ENCODE results near the gene RHEB. TPM values are rescaled to one million over a fixed set of nuclear protein-coding genes. Genes with fewer than 3 reads are reported as not detected.

The RHEB gene
- total and polyA plus RNA-seq, 2 of the 13 experiments (the other 11 are each of a cell fraction or from before 2014, with no cell fraction given): 55.0 to 77.6 TPM

DNA sequence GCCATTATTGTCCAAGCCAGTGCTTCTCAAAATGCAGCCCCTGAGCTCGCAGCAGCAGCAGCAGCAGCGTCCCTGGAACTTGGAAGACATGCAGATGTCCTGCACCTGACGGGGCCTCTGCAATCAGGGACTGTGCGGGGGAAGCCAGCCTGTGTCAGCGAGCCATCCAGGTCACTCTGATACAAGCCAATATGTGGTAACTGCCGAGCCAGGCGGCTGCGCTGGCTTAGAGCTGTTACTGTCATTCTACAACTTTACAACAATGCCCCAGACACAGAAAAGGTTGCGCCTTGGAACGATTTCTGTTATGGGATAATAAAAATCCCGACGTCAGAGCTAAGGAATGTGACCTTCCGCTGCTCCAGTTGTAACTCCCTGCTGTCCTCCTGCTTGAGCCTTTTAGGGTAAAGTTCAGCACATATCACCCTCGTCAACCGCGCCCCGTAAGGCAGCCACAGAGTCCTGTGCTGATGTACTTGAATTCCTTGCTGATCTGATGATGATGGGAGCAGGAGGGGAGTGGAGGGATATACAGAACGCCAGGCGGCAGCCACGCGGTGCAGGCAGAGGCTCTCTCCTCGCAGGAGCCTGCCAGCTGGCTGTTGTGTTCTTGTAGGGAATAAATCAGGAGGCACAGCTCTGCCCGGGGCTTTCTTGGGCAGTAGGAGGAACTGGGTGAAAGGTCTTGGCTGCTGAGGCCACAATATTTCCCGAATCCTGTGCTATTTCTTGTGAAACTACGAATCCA is 59.8 kb downstream of the RHEB start (continued):
- TF ChIP-seq RXRA (CRISPR knock-in tag; IDR thresholded peaks at IDR 0.05) (peak; percentile 22; the same call in 1 of the 2 replicates), HMG20A (CRISPR knock-in tag; IDR thresholded peaks at IDR 0.05; ENCODE audit: borderline replicate concordance) (0 out of 2 replicates have a peak, but pooled peaks have one; percentile 28), TEAD3 (CRISPR knock-in tag; optimal IDR thresholded peaks at IDR 0.05; ENCODE audit: borderline replicate concordance) (peak; percentile 53), KDM2A (CRISPR knock-in tag; IDR thresholded peaks at IDR 0.05; ENCODE audit: borderline replicate concordance, low read depth) (peak; percentile 18; the same call in 1 of the 2 replicates), ZC3H13 (CRISPR knock-in tag; IDR thresholded peaks at IDR 0.05) (no peak), SALL1 (CRISPR knock-in tag; IDR thresholded peaks at IDR 0.05) (peak; percentile 7; the same call in 1 of the 2 replicates), ZNF329 (CRISPR knock-in tag; IDR thresholded peaks at IDR 0.05; ENCODE audit: low read depth) (no peak), THYN1 (CRISPR knock-in tag; IDR thresholded peaks at IDR 0.05; ENCODE audit: borderline replicate concordance, low read depth) (no peak), MAZ (IDR thresholded peaks at IDR 0.05; ENCODE audit: borderline replicate concordance, low read depth, low read length) (no peak), MAZ (CRISPR knock-in tag; IDR thresholded peaks at IDR 0.05; ENCODE audit: low read depth) (no peak), SAP130 (CRISPR knock-in tag; IDR thresholded peaks at IDR 0.05; ENCODE audit: low read depth) (0 out of 2 replicates have a peak, but pooled peaks have one; percentile 25), AHR (CRISPR knock-in tag; IDR thresholded peaks at IDR 0.05) (no peak)
- TF ChIP-seq, protein P1, sequence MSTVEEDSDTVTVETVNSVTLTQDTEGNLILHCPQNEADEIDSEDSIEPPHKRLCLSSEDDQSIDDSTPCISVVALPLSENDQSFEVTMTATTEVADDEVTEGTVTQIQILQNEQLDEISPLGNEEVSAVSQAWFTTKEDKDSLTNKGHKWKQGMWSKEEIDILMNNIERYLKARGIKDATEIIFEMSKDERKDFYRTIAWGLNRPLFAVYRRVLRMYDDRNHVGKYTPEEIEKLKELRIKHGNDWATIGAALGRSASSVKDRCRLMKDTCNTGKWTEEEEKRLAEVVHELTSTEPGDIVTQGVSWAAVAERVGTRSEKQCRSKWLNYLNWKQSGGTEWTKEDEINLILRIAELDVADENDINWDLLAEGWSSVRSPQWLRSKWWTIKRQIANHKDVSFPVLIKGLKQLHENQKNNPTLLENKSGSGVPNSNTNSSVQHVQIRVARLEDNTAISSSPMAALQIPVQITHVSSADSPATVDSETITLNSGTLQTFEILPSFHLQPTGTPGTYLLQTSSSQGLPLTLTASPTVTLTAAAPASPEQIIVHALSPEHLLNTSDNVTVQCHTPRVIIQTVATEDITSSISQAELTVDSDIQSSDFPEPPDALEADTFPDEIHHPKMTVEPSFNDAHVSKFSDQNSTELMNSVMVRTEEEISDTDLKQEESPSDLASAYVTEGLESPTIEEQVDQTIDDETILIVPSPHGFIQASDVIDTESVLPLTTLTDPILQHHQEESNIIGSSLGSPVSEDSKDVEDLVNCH (CRISPR knock-in tag; IDR thresholded peaks at IDR 0.05): no peak
- TF ChIP-seq, protein P2, sequence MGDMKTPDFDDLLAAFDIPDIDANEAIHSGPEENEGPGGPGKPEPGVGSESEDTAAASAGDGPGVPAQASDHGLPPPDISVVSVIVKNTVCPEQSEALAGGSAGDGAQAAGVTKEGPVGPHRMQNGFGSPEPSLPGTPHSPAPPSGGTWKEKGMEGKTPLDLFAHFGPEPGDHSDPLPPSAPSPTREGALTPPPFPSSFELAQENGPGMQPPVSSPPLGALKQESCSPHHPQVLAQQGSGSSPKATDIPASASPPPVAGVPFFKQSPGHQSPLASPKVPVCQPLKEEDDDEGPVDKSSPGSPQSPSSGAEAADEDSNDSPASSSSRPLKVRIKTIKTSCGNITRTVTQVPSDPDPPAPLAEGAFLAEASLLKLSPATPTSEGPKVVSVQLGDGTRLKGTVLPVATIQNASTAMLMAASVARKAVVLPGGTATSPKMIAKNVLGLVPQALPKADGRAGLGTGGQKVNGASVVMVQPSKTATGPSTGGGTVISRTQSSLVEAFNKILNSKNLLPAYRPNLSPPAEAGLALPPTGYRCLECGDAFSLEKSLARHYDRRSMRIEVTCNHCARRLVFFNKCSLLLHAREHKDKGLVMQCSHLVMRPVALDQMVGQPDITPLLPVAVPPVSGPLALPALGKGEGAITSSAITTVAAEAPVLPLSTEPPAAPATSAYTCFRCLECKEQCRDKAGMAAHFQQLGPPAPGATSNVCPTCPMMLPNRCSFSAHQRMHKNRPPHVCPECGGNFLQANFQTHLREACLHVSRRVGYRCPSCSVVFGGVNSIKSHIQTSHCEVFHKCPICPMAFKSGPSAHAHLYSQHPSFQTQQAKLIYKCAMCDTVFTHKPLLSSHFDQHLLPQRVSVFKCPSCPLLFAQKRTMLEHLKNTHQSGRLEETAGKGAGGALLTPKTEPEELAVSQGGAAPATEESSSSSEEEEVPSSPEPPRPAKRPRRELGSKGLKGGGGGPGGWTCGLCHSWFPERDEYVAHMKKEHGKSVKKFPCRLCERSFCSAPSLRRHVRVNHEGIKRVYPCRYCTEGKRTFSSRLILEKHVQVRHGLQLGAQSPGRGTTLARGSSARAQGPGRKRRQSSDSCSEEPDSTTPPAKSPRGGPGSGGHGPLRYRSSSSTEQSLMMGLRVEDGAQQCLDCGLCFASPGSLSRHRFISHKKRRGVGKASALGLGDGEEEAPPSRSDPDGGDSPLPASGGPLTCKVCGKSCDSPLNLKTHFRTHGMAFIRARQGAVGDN (CRISPR knock-in tag; IDR thresholded peaks at IDR 0.05): peak; percentile 37
- TF ChIP-seq, protein P3, sequence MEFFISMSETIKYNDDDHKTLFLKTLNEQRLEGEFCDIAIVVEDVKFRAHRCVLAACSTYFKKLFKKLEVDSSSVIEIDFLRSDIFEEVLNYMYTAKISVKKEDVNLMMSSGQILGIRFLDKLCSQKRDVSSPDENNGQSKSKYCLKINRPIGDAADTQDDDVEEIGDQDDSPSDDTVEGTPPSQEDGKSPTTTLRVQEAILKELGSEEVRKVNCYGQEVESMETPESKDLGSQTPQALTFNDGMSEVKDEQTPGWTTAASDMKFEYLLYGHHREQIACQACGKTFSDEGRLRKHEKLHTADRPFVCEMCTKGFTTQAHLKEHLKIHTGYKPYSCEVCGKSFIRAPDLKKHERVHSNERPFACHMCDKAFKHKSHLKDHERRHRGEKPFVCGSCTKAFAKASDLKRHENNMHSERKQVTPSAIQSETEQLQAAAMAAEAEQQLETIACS (CRISPR knock-in tag; IDR thresholded peaks at IDR 0.05): no peak
- TF ChIP-seq, protein P4, sequence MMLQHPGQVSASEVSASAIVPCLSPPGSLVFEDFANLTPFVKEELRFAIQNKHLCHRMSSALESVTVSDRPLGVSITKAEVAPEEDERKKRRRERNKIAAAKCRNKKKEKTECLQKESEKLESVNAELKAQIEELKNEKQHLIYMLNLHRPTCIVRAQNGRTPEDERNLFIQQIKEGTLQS (CRISPR knock-in tag; IDR thresholded peaks at IDR 0.05): peak; percentile 32; the same call in 1 of the 2 replicates
- TF ChIP-seq, protein P5, sequence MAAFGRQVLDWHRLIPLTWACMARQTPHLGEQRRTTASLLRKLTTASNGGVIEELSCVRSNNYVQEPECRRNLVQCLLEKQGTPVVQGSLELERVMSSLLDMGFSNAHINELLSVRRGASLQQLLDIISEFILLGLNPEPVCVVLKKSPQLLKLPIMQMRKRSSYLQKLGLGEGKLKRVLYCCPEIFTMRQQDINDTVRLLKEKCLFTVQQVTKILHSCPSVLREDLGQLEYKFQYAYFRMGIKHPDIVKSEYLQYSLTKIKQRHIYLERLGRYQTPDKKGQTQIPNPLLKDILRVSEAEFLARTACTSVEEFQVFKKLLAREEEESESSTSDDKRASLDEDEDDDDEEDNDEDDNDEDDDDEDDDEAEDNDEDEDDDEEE (CRISPR knock-in tag; IDR thresholded peaks at IDR 0.05): 0 out of 2 replicates have a peak, but pooled peaks have one; percentile 51
- TF ChIP-seq, protein P6, sequence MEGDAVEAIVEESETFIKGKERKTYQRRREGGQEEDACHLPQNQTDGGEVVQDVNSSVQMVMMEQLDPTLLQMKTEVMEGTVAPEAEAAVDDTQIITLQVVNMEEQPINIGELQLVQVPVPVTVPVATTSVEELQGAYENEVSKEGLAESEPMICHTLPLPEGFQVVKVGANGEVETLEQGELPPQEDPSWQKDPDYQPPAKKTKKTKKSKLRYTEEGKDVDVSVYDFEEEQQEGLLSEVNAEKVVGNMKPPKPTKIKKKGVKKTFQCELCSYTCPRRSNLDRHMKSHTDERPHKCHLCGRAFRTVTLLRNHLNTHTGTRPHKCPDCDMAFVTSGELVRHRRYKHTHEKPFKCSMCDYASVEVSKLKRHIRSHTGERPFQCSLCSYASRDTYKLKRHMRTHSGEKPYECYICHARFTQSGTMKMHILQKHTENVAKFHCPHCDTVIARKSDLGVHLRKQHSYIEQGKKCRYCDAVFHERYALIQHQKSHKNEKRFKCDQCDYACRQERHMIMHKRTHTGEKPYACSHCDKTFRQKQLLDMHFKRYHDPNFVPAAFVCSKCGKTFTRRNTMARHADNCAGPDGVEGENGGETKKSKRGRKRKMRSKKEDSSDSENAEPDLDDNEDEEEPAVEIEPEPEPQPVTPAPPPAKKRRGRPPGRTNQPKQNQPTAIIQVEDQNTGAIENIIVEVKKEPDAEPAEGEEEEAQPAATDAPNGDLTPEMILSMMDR (CRISPR knock-in tag; IDR thresholded peaks at IDR 0.05): peak; percentile 57

Measured in HepG2 (cell line).